ENCODE data around the gene ZNF550. TPM values are rescaled to one million over a fixed set of nuclear protein-coding genes. Genes with fewer than 3 reads are reported as not detected.
A peak's percentile ranks its signal among the peaks of the same experiment; 100 is the strongest.

Gene ZNF550
- total RNA-seq: 10 to 100 TPM; 10.5 to 39.5 (median 13.3) TPM
- polyA plus RNA-seq: 1 to 10 TPM; 5.4 to 6.4 (median 5.4) TPM
- long read RNA-seq, donor 1, partial matches to known transcripts: 20 of 23 reads
- long read RNA-seq, donor 1, other reads (novel, unspliced or antisense): 0 of 23 reads
- long read RNA-seq, donor 2, partial matches to known transcripts: 11 of 12 reads
- long read RNA-seq, donor 2, other reads (novel, unspliced or antisense): 0 of 12 reads

DNA sequence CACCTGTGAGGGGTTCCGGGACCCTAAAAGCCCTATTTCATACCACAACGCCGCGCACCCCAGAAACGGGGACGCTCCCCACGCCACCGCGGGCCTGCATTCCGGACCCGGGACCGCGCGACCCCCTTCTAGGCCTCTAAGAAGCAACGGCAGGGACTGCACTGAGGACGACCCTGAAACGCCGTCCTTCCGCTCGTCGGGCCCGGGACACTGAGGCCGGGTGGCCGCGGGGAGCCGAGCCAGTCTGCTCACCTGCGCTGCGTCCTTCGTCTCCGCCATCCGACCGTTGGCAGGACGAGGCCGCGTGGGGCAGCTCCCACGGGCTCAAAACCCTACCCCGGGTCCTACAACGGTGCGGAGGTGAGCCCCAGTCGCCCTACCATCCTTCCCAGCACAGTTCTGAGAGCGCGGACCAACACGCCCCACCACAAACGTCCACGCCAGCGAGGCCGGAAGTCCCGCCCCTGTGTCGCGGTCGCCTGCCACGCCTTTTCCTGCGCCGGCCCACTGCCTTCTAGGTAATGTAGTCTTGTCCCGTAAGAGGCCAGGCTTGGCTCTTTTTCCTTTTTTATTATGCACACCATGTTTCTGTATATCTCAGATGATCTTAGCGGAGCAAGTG lies at the start of gene ZNF550:
TSS of gene ZNF550 (minus strand) at position 460 of the 622 bp plus-strand sequence. CDS start at position 279, 181 bp downstream.
- Histone ChIP-seq H3K27ac (peak within 1 kb of the TSS; percentile 9 to 87 (median 74)), H3K36me3 (peaks cover 4 to 27% (median 19%) of the 10 kb centered on the region in 6 donors), H3K9me3 (peaks cover 3 to 67% (median 54%) of the 10 kb centered on the region in 8 donors), H3K4me1 (peaks cover 10 to 26% (median 19%) of the 10 kb centered on the region in 6 donors), H3K27me3 (replicated peaks in 1 of 7) (peaks cover 0 to 5% (median 0%) of the 10 kb centered on the region in 7 donors), H3K4me3 (peak within 1 kb of the TSS; percentile 72 to 99 (median 90))
- TF ChIP-seq POLR2A (IDR thresholded peaks at IDR 0.05) (no peak), POLR2AphosphoS5 (IDR thresholded peaks at IDR 0.05) (peak; percentile 90 to 93 (median 91))
- WGBS, 5 donors: 0 to 4% (median 1%) methylated on average over 21 to 56 of the region's 56 CpGs
- peak; percentile 95 for DNase-seq
- intact Hi-C loops (cut with DNase I; ENCODE audit: low total_unique reads): no loop called here

DNA sequence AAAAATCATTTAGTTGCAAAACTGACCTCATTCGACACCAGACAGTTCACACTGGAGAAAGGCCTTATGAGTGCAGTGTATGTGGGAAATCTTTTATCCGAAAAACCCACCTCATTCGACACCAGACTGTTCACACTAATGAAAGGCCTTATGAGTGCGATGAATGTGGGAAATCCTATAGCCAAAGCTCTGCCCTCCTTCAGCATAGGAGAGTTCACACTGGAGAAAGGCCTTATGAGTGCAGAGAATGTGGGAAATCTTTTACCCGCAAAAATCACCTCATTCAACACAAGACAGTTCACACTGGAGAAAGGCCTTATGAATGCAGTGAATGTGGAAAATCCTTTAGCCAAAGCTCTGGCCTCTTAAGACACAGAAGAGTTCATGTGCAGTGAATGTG lies 47.3 kb upstream of the ZNF550 start:
- H3K36me3 ChIP-seq: peaks cover 0 to 68% (median 39%) of the 10 kb centered on the region in 6 donors
- no peaks in the 10 kb centered on the region for H3K4me1 ChIP-seq
- no peak overlapping the region for H3K27ac ChIP-seq
- WGBS, 5 donors: 96 to 98% (median 97%) methylated on average over 5 of the region's 5 CpGs
- TF ChIP-seq POLR2AphosphoS5 (IDR thresholded peaks at IDR 0.05): no peak
- TF ChIP-seq POLR2A (IDR thresholded peaks at IDR 0.05): no peak
- TF ChIP-seq, protein P1, sequence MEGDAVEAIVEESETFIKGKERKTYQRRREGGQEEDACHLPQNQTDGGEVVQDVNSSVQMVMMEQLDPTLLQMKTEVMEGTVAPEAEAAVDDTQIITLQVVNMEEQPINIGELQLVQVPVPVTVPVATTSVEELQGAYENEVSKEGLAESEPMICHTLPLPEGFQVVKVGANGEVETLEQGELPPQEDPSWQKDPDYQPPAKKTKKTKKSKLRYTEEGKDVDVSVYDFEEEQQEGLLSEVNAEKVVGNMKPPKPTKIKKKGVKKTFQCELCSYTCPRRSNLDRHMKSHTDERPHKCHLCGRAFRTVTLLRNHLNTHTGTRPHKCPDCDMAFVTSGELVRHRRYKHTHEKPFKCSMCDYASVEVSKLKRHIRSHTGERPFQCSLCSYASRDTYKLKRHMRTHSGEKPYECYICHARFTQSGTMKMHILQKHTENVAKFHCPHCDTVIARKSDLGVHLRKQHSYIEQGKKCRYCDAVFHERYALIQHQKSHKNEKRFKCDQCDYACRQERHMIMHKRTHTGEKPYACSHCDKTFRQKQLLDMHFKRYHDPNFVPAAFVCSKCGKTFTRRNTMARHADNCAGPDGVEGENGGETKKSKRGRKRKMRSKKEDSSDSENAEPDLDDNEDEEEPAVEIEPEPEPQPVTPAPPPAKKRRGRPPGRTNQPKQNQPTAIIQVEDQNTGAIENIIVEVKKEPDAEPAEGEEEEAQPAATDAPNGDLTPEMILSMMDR (IDR thresholded peaks at IDR 0.05 in 8 of 11, conservative IDR thresholded peaks at IDR 0.05 in 3 of 11): no peak
- DNase-seq: no peak
- intact Hi-C loops (cut with DNase I; ENCODE audit: low total_unique reads): no loop called here
- H3K9me3 ChIP-seq: peaks cover 0 to 99% (median 89%) of the 10 kb centered on the region in 8 donors
- no peaks in the 10 kb centered on the region for H3K27me3 ChIP-seq (replicated peaks in 1 of 7)
- H3K4me3 ChIP-seq: no peak overlapping the region

DNA sequence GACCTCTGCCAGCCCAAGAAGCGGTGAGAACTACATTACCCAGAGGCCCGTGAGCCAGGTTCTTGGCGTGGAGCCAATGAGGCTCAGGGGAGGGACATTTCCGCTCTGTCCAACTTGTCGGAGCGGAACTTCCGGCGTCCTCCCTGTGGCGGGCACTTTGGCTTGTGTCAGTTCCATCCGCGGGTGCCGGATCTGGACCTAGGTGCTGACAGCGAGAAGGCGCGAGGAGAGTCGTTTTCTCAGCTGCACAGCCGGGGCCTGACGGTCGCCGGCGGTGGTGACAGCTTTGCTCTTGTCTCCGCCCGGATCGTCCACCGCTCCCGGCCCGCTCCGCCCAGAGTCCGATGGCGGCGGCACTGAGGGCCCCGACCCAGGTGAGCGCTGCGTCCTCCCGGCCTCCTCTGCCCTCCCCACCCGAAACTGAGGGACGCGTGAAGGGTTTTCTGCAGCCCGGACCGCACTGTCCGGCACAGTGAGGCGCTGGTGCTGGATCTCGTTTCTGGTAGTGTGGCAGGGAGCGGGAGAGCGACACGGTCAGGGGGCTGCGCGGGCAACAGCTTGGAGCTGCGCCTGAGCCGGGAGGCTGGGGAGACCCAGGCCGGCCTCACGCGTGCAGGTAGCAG lies 40.2 kb upstream of the ZNF550 start, which contains the start of gene ZNF530:
TSS of gene ZNF530 (plus strand) at position 125 of the 623 bp plus-strand sequence. CDS start 4,461 bp downstream, outside the sequence.
- TF ChIP-seq POLR2A (IDR thresholded peaks at IDR 0.05): no peak
- TF ChIP-seq POLR2AphosphoS5 (IDR thresholded peaks at IDR 0.05): peak; percentile 89 to 98 (median 89)
- TF ChIP-seq, protein P1 (IDR thresholded peaks at IDR 0.05 in 8 of 11, conservative IDR thresholded peaks at IDR 0.05 in 3 of 11): peak in 4 of 11 experiments; percentile 5 to 16 (median 8)
- WGBS, 5 donors: 1 to 5% (median 1%) methylated on average over 14 to 53 of the region's 53 CpGs
- intact Hi-C loops (cut with DNase I; ENCODE audit: low total_unique reads): no loop called here

DNA sequence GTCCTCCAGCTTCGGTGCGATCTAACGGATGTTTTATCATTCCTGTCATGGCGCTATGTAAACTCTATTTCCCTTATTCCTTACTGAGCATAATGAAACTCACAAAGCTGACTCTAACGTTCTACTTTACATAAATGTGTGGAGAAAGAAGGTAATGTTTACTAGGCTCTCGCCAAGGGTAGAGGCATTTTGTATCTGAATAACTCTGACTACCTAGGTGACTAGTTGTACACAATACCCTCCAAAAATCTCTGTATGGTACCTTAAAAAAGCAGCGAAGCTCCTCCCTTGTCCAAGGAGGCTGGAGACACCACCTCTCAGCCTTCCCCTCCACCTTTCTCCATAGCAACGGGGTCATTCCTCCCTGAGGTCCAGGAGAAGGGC lies 39.7 kb upstream of the ZNF550 start:
- H3K4me1 ChIP-seq: peaks cover 5 to 20% (median 14%) of the 10 kb centered on the region in 6 donors
- 56 to 67% (median 60%) methylated on average over 7 to 8 of the region's 8 CpGs for WGBS, 5 donors
- TF ChIP-seq, protein P1 (IDR thresholded peaks at IDR 0.05 in 8 of 11, conservative IDR thresholded peaks at IDR 0.05 in 3 of 11): no peak
- TF ChIP-seq POLR2A (IDR thresholded peaks at IDR 0.05) (no peak), POLR2AphosphoS5 (IDR thresholded peaks at IDR 0.05) (no peak)
- H3K27me3 ChIP-seq (replicated peaks in 1 of 7): no peaks in the 10 kb centered on the region
- H3K4me3 ChIP-seq: peak overlapping the region; percentile 76 to 97 (median 86)
- H3K36me3 ChIP-seq: peaks cover 0 to 34% (median 9%) of the 10 kb centered on the region in 6 donors
- peaks cover 0 to 66% (median 46%) of the 10 kb centered on the region in 8 donors for H3K9me3 ChIP-seq
- H3K27ac ChIP-seq: peak overlapping the region in 5 of 8 donors; percentile 34 to 70 (median 58)
- intact Hi-C loops (cut with DNase I; ENCODE audit: low total_unique reads): no loop called here
- DNase-seq: no peak

More for the DNA sequence above, 40.2 kb upstream of the ZNF550 start, which contains the start of gene ZNF530:
- peaks cover 0 to 66% (median 46%) of the 10 kb centered on the region in 8 donors for H3K9me3 ChIP-seq
- peaks cover 0 to 39% (median 14%) of the 10 kb centered on the region in 6 donors for H3K36me3 ChIP-seq
- H3K4me3 ChIP-seq: peak within 1 kb of the TSS; percentile 76 to 97 (median 86)
- H3K27me3 ChIP-seq (replicated peaks in 1 of 7): no peaks in the 10 kb centered on the region
- peak within 1 kb of the TSS in 5 of 8 donors; percentile 34 to 70 (median 58) for H3K27ac ChIP-seq
- peak; percentile 96 for DNase-seq
- H3K4me1 ChIP-seq: peaks cover 5 to 20% (median 14%) of the 10 kb centered on the region in 6 donors

Data from spleen (tissue), 13 donors.